NCI-H1105 (cell line): Measurements from ENCODE around the gene CDC7.
"Not testable (repeated sequence)": the region's sequence is repeated elsewhere in the genome, so short reads cannot be mapped to it uniquely, and the experiment has no call there.

Experiments used
- DNase-seq: peaks from one replicate; lab custom pipeline; 2025; lab: John Stamatoyannopoulos, UW

Gene CDC7

GRCh38 chr1:91500756-91501522 lies at the start of gene CDC7:
Gene CDC7 (plus strand): TSS chr1:91500851. CDS start chr1:91501717, 866 bp downstream.
- peak; percentile 94 for DNase-seq

GRCh38 chr1:91454136-91454535 lies 46.5 kb upstream of the CDC7 start:
- DNase-seq, result no peak

- no peak for DNase-seq
Observed at GRCh38 chr1:91455334-91455733, 45.3 kb upstream of the CDC7 start.

- DNase-seq, result no peak
Observed at GRCh38 chr1:91455896-91456295, 44.8 kb upstream of the CDC7 start.

GRCh38 chr1:91465350-91465749 lies 35.3 kb upstream of the CDC7 start:
- not testable (repeated sequence) for DNase-seq

- DNase-seq, result no peak
Observed at GRCh38 chr1:91476533-91477217, 24.0 kb upstream of the CDC7 start.

GRCh38 chr1:91487469-91487868 lies 13.2 kb upstream of the CDC7 start:
- no peak for DNase-seq

- no peak for DNase-seq
Observed at GRCh38 chr1:91490501-91490900, 10.2 kb upstream of the CDC7 start.

- DNase-seq, result no peak
Observed at GRCh38 chr1:91498035-91498434, 2.6 kb upstream of the CDC7 start.

- DNase-seq, result no peak
Observed at GRCh38 chr1:91498498-91499245, 2.0 kb upstream of the CDC7 start.

GRCh38 chr1:91499346-91499745 lies 1.3 kb upstream of the CDC7 start:
- DNase-seq, result no peak

GRCh38 chr1:91499904-91500755 lies 521 bp upstream of the CDC7 start:
- no peak for DNase-seq

- DNase-seq, result peak; percentile 81
Observed at GRCh38 chr1:91501523-91501851, 836 bp downstream of the CDC7 start.

- no peak for DNase-seq
Observed at GRCh38 chr1:91501971-91502671, 1.5 kb downstream of the CDC7 start.

GRCh38 chr1:91502672-91503184 lies 2.1 kb downstream of the CDC7 start:
- no peak for DNase-seq

GRCh38 chr1:91503332-91503900 lies 2.8 kb downstream of the CDC7 start:
- no peak for DNase-seq

GRCh38 chr1:91503975-91504530 lies 3.4 kb downstream of the CDC7 start:
- no peak for DNase-seq

- no peak for DNase-seq
Observed at GRCh38 chr1:91505086-91505485, 4.4 kb downstream of the CDC7 start.

GRCh38 chr1:91506071-91506470 lies 5.4 kb downstream of the CDC7 start:
- DNase-seq, result no peak

- DNase-seq, result no peak
Observed at GRCh38 chr1:91507328-91507727, 6.7 kb downstream of the CDC7 start.
